IPS-NIHi11 (cell line): Measurements from ENCODE around the gene DUS2.

Source experiments
- DNase-seq: peaks from one replicate; pipeline ENCODE4 v3.0.0; 2012; ENCODE audit warnings: mixed read lengths, low spot score

The DUS2 gene

GRCh38 chr16:68126395-68126794, 103.3 kb downstream of the DUS2 start:
- DNase-seq: no peak

- DNase-seq: no peak
Measured at GRCh38 chr16:68128577-68129305, 105.7 kb downstream of the DUS2 start.
